GM21786 (cell line): ENCODE data around the gene RCL1.

Source experiments
- ATAC-seq: cut with Tn5 transposase; IDR thresholded peaks from one replicate; pipeline ENCODE4 v1.9.1; 2021; ENCODE audit not compliant: unreplicated experiment

RCL1 gene

GRCh38 chr9:4839470-4839912, 46.7 kb downstream of the RCL1 start:
- no peak for ATAC-seq

GRCh38 chr9:4840018-4840417, 47.3 kb downstream of the RCL1 start:
- ATAC-seq, result no peak

GRCh38 chr9:4842213-4842612, 49.5 kb downstream of the RCL1 start:
- ATAC-seq, result no peak

GRCh38 chr9:4842734-4843133, 50.0 kb downstream of the RCL1 start:
- no peak for ATAC-seq

- ATAC-seq, result no peak
Observed at GRCh38 chr9:4844056-4844838, 51.5 kb downstream of the RCL1 start.

- ATAC-seq, result no peak
Observed at GRCh38 chr9:4849369-4849768, 56.6 kb downstream of the RCL1 start.

GRCh38 chr9:4850603-4851310, 58.0 kb downstream of the RCL1 start:
- no peak for ATAC-seq

- ATAC-seq, result no peak
Observed at GRCh38 chr9:4852419-4852818, 59.7 kb downstream of the RCL1 start.

GRCh38 chr9:4854265-4854590, 61.5 kb downstream of the RCL1 start:
- ATAC-seq, result no peak

GRCh38 chr9:4855841-4856240, 63.1 kb downstream of the RCL1 start:
- no peak for ATAC-seq

GRCh38 chr9:4857163-4857810, 64.5 kb downstream of the RCL1 start:
- ATAC-seq, result no peak

- ATAC-seq, result no peak
Observed at GRCh38 chr9:4859035-4859434, 66.3 kb downstream of the RCL1 start.

- no peak for ATAC-seq
Observed at GRCh38 chr9:4860383-4860782, 67.6 kb downstream of the RCL1 start.

GRCh38 chr9:4861145-4861544, 68.4 kb downstream of the RCL1 start:
- ATAC-seq, result no peak

- ATAC-seq, result no peak
Observed at GRCh38 chr9:4861736-4862451, 69.2 kb downstream of the RCL1 start.

GRCh38 chr9:4862506-4863250, 69.9 kb downstream of the RCL1 start:
- ATAC-seq, result no peak

GRCh38 chr9:4864234-4864661, 71.5 kb downstream of the RCL1 start:
- ATAC-seq, result no peak

GRCh38 chr9:4864698-4865097, 72.0 kb downstream of the RCL1 start:
- ATAC-seq, result no peak

GRCh38 chr9:4865681-4866080, 72.9 kb downstream of the RCL1 start:
- ATAC-seq, result no peak

- ATAC-seq, result no peak
Observed at GRCh38 chr9:4866239-4866969, 73.7 kb downstream of the RCL1 start.
